Endothelial cell of umbilical vein (primary cell): ENCODE data around the gene ASXL1. TPM values are rescaled to one million over a fixed set of nuclear protein-coding genes. Genes with fewer than 3 reads are reported as not detected.

ENCODE experiments used
- BruUV-seq: library from RNA; stranded (reverse); fragments of 400-500 nt; replicated peaks from 2 replicates; lab custom pipeline; 2021; lab: Mats Ljungman, UMichigan
- CTCF ChIA-PET: fragments of 300-600, 350-600 bp; sonication (Branson Sonifier 250); formaldehyde crosslinking; loops from one replicate; lab custom pipeline; 2021; ENCODE audit warnings: antibody characterized with exemption, inconsistent platforms; lab: Charles Lee
- POLR2A ChIA-PET: fragments of 300-600, 350-600 bp; sonication (Branson Sonifier 250); formaldehyde crosslinking; loops from one replicate; lab custom pipeline; 2021; ENCODE audit warnings: antibody characterized with exemption, inconsistent platforms; lab: Charles Lee
- DNase-seq: peaks from one replicate; pipeline ENCODE4 v3.0.0-alpha.2; 2011; ENCODE audit warnings: low read depth, low spot score
- FAIRE-seq: peaks from 2 replicates; lab custom pipeline; 2011; peaks lifted over from hg19 to GRCh38; lab: Jason Lieb, UNC
- H2AFZ ChIP-seq: 2 replicates; pipeline ENCODE4 v1.6.0; 2012; ENCODE audit warnings: low read depth, low read length, control low read depth, inconsistent platforms
- H3K27ac ChIP-seq: 2 replicates; pipeline ENCODE4 v1.5.1; 2011; ENCODE audit warnings: low read depth, mild to moderate bottlenecking, control low read depth, low read length, moderate library complexity; ENCODE audit not compliant: insufficient read depth
- H3K27me3 ChIP-seq, 2 experiments: 2 replicates each; pipeline versions ENCODE4 v1.6.0 to v1.6.1; 2011; ENCODE audit warnings: low read length in 2 of 2, mixed read lengths in 1 of 2; ENCODE audit not compliant: control insufficient read depth in 2 of 2, insufficient read depth in 2 of 2
- H3K36me3 ChIP-seq, 2 experiments: 2 replicates in 1 of 2; 3 replicates in 1 of 2; pipeline ENCODE4 v1.5.1; 2011; ENCODE audit warnings: low read length in 2 of 2, mild to moderate bottlenecking in 1 of 2, moderate library complexity in 1 of 2; ENCODE audit not compliant: control insufficient read depth in 2 of 2, insufficient read depth in 2 of 2; ENCODE audit errors: extremely low read depth in 1 of 2
- H3K4me1 ChIP-seq: 3 replicates; pipeline ENCODE4 v1.5.1; 2011; ENCODE audit warnings: mild to moderate bottlenecking, low read length; ENCODE audit not compliant: control insufficient read depth, insufficient read depth; ENCODE audit errors: extremely low read depth
- H3K4me2 ChIP-seq: 2 replicates; pipeline ENCODE4 v1.6.1; 2011; ENCODE audit warnings: low read length, control low read depth, mixed read lengths; ENCODE audit not compliant: insufficient read depth
- H3K4me3 ChIP-seq, 3 experiments: fragments of 200-600 bp in 1 of 3; sonication (generic), shearing (Covaris generic) in 1 of 3; replicated peaks in 1 of 3; 2 replicates each; pipeline ENCODE4 v1.5.1; 2011 to 2016; ENCODE audit warnings: control low read depth in 3 of 3, low read length in 3 of 3, mild to moderate bottlenecking in 2 of 3, inconsistent platforms in 1 of 3, low read depth in 1 of 3, moderate library complexity in 1 of 3; ENCODE audit not compliant: insufficient read depth in 1 of 3
- H3K79me2 ChIP-seq: 2 replicates; pipeline ENCODE4 v1.6.0; 2012; ENCODE audit warnings: low read length, inconsistent platforms; ENCODE audit not compliant: control insufficient read depth, insufficient read depth
- H3K9ac ChIP-seq: replicated peaks from 2 replicates; pipeline ENCODE3; 2011; ENCODE audit warnings: low read length, control low read depth; ENCODE audit not compliant: insufficient read depth; ENCODE audit errors: extremely low read depth
- H3K9me1 ChIP-seq: replicated peaks from 3 replicates; pipeline ENCODE4 v1.6.0; 2011; ENCODE audit warnings: mild to moderate bottlenecking, low read length; ENCODE audit not compliant: control insufficient read depth, insufficient read depth; ENCODE audit errors: extremely low read depth
- H3K9me3 ChIP-seq: replicated peaks from 2 replicates; pipeline ENCODE4 v1.5.1; 2012; ENCODE audit warnings: low read length, inconsistent platforms; ENCODE audit not compliant: control insufficient read depth, insufficient read depth
- H4K20me1 ChIP-seq: replicated peaks from 2 replicates; pipeline ENCODE3; 2011; ENCODE audit warnings: mild to moderate bottlenecking, low read length; ENCODE audit not compliant: control insufficient read depth, insufficient read depth; ENCODE audit errors: extremely low read depth
- CTCF ChIP-seq, 2 donors: IDR thresholded peaks; 1 replicate in 1 of 2; 2 replicates in 1 of 2; pipeline ENCODE4 v1.5.1; 2011; ENCODE audit warnings: low read length in 2 of 2, mild to moderate bottlenecking in 2 of 2, moderate library complexity in 2 of 2, control low read depth in 1 of 2, inconsistent platforms in 1 of 2, low read depth in 1 of 2; ENCODE audit not compliant: insufficient read depth in 1 of 2; ENCODE audit errors: extremely low read depth in 1 of 2
- EZH2 ChIP-seq: IDR thresholded peaks from 2 replicates; pipeline ENCODE4 v1.6.1; 2012; ENCODE audit warnings: borderline replicate concordance, low read depth, mild to moderate bottlenecking, moderate library complexity, low read length, inconsistent platforms; ENCODE audit not compliant: severe bottlenecking
- FOS ChIP-seq: IDR thresholded peaks from 2 replicates; pipeline ENCODE4 v1.6.1; 2011; ENCODE audit warnings: mild to moderate bottlenecking, low read length, moderate library complexity, borderline replicate concordance; ENCODE audit not compliant: insufficient read depth
- GATA2 ChIP-seq: IDR thresholded peaks from 2 replicates; pipeline ENCODE4 v1.7.0; 2011; ENCODE audit warnings: low read depth, mild to moderate bottlenecking, moderate library complexity, mixed read lengths, low read length; ENCODE audit not compliant: insufficient read length, insufficient read depth
- JUN ChIP-seq: IDR thresholded peaks from 2 replicates; pipeline ENCODE4 v1.6.1; 2011; ENCODE audit warnings: borderline replicate concordance, low read depth; ENCODE audit not compliant: insufficient read length, insufficient read depth
- MAX ChIP-seq: IDR thresholded peaks from 2 replicates; pipeline ENCODE4 v1.6.1; 2011; ENCODE audit not compliant: insufficient read depth, insufficient read length
- MYC ChIP-seq: IDR thresholded peaks from one replicate; pipeline ENCODE4 v1.6.1; 2011; ENCODE audit warnings: mild to moderate bottlenecking, low read depth, low read length
- POLR2A ChIP-seq: IDR thresholded peaks from 2 replicates; pipeline ENCODE4 v1.6.1; 2012; ENCODE audit warnings: low read depth, mild to moderate bottlenecking, control low read depth, low read length
- POLR2AphosphoS5 ChIP-seq: IDR thresholded peaks from 2 replicates; pipeline ENCODE4 v1.6.1; 2012; ENCODE audit warnings: low read depth, mild to moderate bottlenecking, control low read depth, low read length, moderate library complexity; ENCODE audit not compliant: insufficient read depth
- dilution Hi-C: fragments of 300-500 bp; cut with MboI; formaldehyde crosslinking; loops from one replicate; pipeline ENCODE4 v1.15.0; 2019; ENCODE audit warnings: low sequenced_read_pairs; ENCODE audit not compliant: extremely low pct_ligation_motif_present
- intact Hi-C: fragments of 100-400 bp; cut with micrococcal nuclease; formaldehyde crosslinking; loops from one replicate; pipeline ENCODE4 v1.10.0; 2022
- polyA plus RNA-seq, 4 experiments: library from polyadenylated mRNA; depleted of rRNA in 3 of 4; stranded (reverse) in 3 of 4; unstranded in 1 of 4; fragments of >200 nt; gene quantifications; 2 replicates each; pipeline versions ENCODE4 v1.2.1 to v1.2.3, GENCODE V29; 2011 to 2012; ENCODE audit warnings: missing spikeins in 1 of 4
- total RNA-seq: library from RNA; stranded (reverse); gene quantifications from 2 replicates; pipeline ENCODE4 v1.2.3, GENCODE V29; 2021

The ASXL1 gene
- total and polyA plus RNA-seq, 2 donors (not counting 3 experiments of a cell fraction or from before 2014, with no cell fraction given) = 45.4 to 101 TPM

GRCh38 chr20:32473231-32474008, 115.3 kb downstream of the ASXL1 start:
- peak overlapping the region; percentile 72 for H3K9ac ChIP-seq
- peak; percentile 88 for FAIRE-seq
- dilution Hi-C loops = no loop called here

GRCh38 chr20:32474009-32474716, 116.0 kb downstream of the ASXL1 start:
- Histone ChIP-seq H3K4me2 (peak overlapping the region; percentile 62), H3K27me3 (no peaks in the 10 kb centered on the region), H3K9me3 (no peaks in the 10 kb centered on the region), H3K36me3 (peaks cover 12 to 16% of the 10 kb centered on the region in 2 experiments), H3K4me3 (peak overlapping the region; percentile 24 to 61 (median 30)), H2AFZ (no peak overlapping the region), H4K20me1 (no peaks in the 10 kb centered on the region), H3K79me2 (peaks cover 94% of the 10 kb centered on the region), H3K4me1 (peaks cover 94% of the 10 kb centered on the region), H3K9ac (peak overlapping the region; percentile 72), H3K9me1 (no peaks in the 10 kb centered on the region), H3K27ac (peak overlapping the region; percentile 94)
- TF ChIP-seq GATA2 (no peak), JUN (no peak), POLR2AphosphoS5 (no peak), EZH2 (no peak), FOS (no peak), POLR2A (no peak), MAX (no peak), CTCF (IDR thresholded peaks at IDR 0.05; ENCODE audit: extremely low read depth in 1 of 2, insufficient read depth in 1 of 2, low read depth in 1 of 2, low read length in 2 of 2) (no peak), MYC (no peak)
- ChIA-PET CTCF (interaction anchor here (0.9 to 3.7 kb wide), 6 partner anchors 8 to 179 kb away, joined by 3 to 34 read pairs (median 4); no protein-coding TSS in a partner anchor), POLR2A (no interaction called here)
- intact Hi-C loops (loop anchor here (2.0 kb wide), 1 partner anchor 179 kb away; no protein-coding TSS in a partner anchor), dilution Hi-C loops (no loop called here)
- peak; percentile 64 for FAIRE-seq
- BruUV-seq = TSS peak; percentile 5
- peak; percentile 49 for DNase-seq

More at GRCh38 chr20:32473231-32474008, 115.3 kb downstream of the ASXL1 start:
- Histone ChIP-seq H3K36me3 (peaks cover 12 to 16% of the 10 kb centered on the region in 2 experiments), H3K4me2 (peak overlapping the region; percentile 64), H3K9me1 (no peaks in the 10 kb centered on the region), H3K79me2 (peaks cover 94% of the 10 kb centered on the region), H3K27ac (peak overlapping the region; percentile 94), H3K9me3 (no peaks in the 10 kb centered on the region), H2AFZ (no peak overlapping the region), H3K4me3 (peak overlapping the region; percentile 24 to 61 (median 30)), H4K20me1 (no peaks in the 10 kb centered on the region), H3K27me3 (no peaks in the 10 kb centered on the region), H3K4me1 (peaks cover 94% of the 10 kb centered on the region)
- TSS peak; percentile 32 for BruUV-seq
- CTCF ChIA-PET = interaction anchor here (0.9 to 3.7 kb wide), 4 partner anchors 7 to 179 kb away, joined by 3 to 34 read pairs (median 6); no protein-coding TSS in a partner anchor
- intact Hi-C loops = loop anchor here (2.0 kb wide), 1 partner anchor 179 kb away; no protein-coding TSS in a partner anchor
- DNase-seq = no peak
- POLR2A ChIA-PET = no interaction called here
- TF ChIP-seq EZH2 (no peak), MYC (peak; percentile 15), MAX (peak; percentile 6), POLR2AphosphoS5 (peak; percentile 41)
